HUES48 (cell line): ENCODE data around the gene EML1.

Source experiments
- H3K27ac ChIP-seq: one replicate; pipeline ENCODE4 v1.7.0; 2013; ENCODE audit warnings: low read depth, low read length, inconsistent platforms
- H3K27me3 ChIP-seq: 2 replicates; pipeline ENCODE4 v1.6.1; 2013; ENCODE audit warnings: mild to moderate bottlenecking, low read length; ENCODE audit not compliant: control insufficient read depth, insufficient read depth
- H3K36me3 ChIP-seq: 2 replicates; pipeline ENCODE4 v1.6.1; 2013; ENCODE audit warnings: low read length; ENCODE audit not compliant: control insufficient read depth, insufficient read depth
- H3K4me1 ChIP-seq: 2 replicates; pipeline ENCODE4 v1.6.1; 2013; ENCODE audit warnings: mild to moderate bottlenecking, low read length; ENCODE audit not compliant: control insufficient read depth, insufficient read depth
- H3K4me3 ChIP-seq: 2 replicates; pipeline ENCODE4 v1.5.1; 2013; ENCODE audit warnings: mild to moderate bottlenecking, low read depth, low read length
- H3K9ac ChIP-seq: 2 replicates; pipeline ENCODE4 v1.6.1; 2013; ENCODE audit warnings: mild to moderate bottlenecking, low read depth, low read length, moderate library complexity
- H3K9me3 ChIP-seq: 2 replicates; pipeline ENCODE4 v1.6.1; 2013; ENCODE audit warnings: low read length; ENCODE audit not compliant: control insufficient read depth, insufficient read depth

The EML1 gene

GRCh38 chr14:99819514-99819913 lies 26.3 kb downstream of the EML1 start:
- H3K27me3 ChIP-seq = no peaks in the 10 kb centered on the region
- no peak overlapping the region for H3K27ac ChIP-seq
- H3K4me3 ChIP-seq = no peak overlapping the region
- H3K9me3 ChIP-seq = no peaks in the 10 kb centered on the region
- no peak overlapping the region for H3K9ac ChIP-seq
- no peaks in the 10 kb centered on the region for H3K36me3 ChIP-seq
- peaks cover 22% of the 10 kb centered on the region for H3K4me1 ChIP-seq

- no peak overlapping the region for H3K27ac ChIP-seq
- no peaks in the 10 kb centered on the region for H3K36me3 ChIP-seq
- no peaks in the 10 kb centered on the region for H3K9me3 ChIP-seq
- no peak overlapping the region for H3K9ac ChIP-seq
- H3K27me3 ChIP-seq = no peaks in the 10 kb centered on the region
- H3K4me1 ChIP-seq = peaks cover 27% of the 10 kb centered on the region
- no peak overlapping the region for H3K4me3 ChIP-seq
Measured at GRCh38 chr14:99820702-99821331, 27.6 kb downstream of the EML1 start.

DNA sequence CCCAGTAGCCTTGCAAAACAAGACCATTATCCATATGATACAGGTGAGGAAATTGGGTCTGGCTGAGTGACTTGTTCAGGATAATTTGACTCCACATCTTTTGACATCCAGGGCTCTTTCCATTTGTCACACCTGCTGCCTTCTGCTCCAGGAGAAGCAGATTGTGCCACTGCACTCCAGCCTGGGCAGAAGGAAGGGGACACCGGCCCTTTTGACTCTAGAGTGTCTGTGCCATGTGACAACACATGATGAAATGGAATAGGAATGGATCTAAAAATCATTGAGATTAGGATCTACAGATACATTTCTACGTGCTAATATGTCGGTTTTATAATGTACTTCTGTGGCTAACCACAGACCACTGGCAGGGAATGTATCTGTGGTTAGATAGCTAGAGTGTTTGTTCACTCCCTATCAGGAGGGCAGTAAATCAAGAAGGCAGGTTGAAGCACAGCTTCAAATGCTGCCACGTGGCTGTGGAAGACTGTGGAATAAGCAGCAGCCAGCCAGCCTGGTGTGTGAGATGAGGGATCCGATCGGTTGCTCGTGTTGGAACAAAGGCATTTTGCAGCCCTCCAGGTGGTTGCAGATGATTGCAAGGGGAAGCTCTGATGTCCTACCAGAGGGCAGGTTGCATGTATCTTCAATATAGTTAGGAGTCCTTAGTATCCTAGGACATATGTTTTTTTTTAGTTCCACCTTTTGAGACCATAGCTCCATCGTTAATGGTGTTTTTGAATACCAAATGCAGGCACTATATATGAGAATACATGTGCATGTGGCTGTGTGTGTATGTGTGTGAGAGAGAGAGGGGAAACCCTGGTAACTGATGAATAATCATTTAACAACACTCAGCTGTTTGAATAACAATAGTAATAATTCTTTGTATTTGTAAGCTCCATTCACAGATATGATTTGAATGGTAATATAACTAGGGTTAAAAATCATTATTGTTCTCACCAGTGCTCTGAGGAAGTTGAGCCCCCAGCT lies 28.6 kb downstream of the EML1 start:
- peaks cover 28% of the 10 kb centered on the region for H3K4me1 ChIP-seq
- H3K9ac ChIP-seq = no peak overlapping the region
- H3K27me3 ChIP-seq = no peaks in the 10 kb centered on the region
- no peak overlapping the region for H3K27ac ChIP-seq
- H3K9me3 ChIP-seq = no peaks in the 10 kb centered on the region
- no peaks in the 10 kb centered on the region for H3K36me3 ChIP-seq
- H3K4me3 ChIP-seq = no peak overlapping the region

DNA sequence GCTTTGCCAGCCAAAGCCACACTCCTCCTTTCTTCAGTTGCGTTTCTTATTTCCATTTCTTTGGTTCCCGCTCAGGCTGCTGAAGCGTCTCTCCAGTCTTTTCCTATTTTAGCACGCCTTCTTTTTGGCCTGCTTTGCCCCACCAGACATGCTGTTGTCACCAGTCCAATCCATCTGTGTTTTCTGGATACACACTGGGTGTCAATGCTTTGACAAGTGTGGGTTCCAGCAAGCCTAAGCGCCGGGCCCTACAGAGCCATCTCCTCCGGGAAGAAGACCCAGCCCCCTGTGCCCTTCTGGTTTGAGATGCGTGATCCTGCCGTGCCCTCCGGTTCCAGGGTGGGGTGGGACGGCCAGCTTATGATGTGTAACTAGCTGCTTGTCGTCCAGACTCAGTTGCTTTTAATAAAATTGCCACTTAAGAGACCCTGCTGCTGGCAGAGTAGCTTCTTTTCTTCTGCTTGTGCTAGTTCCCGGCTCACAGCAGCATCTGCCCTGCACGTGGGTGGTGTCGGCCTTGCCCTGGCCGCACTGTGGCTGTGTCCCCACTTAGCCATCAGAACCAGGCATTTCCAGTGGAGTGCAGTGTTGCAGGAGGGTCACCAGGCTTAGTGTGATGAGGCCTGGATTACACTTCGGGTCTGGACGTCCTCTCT lies 29.7 kb downstream of the EML1 start:
- no peak overlapping the region for H3K9ac ChIP-seq

GRCh38 chr14:99824776-99825175 lies 31.6 kb downstream of the EML1 start:
- Histone ChIP-seq H3K36me3 (no peaks in the 10 kb centered on the region), H3K27ac (no peak overlapping the region), H3K4me3 (no peak overlapping the region), H3K9ac (no peak overlapping the region), H3K4me1 (peaks cover 26% of the 10 kb centered on the region), H3K9me3 (no peaks in the 10 kb centered on the region), H3K27me3 (no peaks in the 10 kb centered on the region)

More for the DNA sequence above, 29.7 kb downstream of the EML1 start:
- peaks cover 28% of the 10 kb centered on the region for H3K4me1 ChIP-seq
- no peaks in the 10 kb centered on the region for H3K27me3 ChIP-seq
- H3K27ac ChIP-seq = no peak overlapping the region
- no peaks in the 10 kb centered on the region for H3K9me3 ChIP-seq
- no peaks in the 10 kb centered on the region for H3K36me3 ChIP-seq
- no peak overlapping the region for H3K4me3 ChIP-seq

- no peaks in the 10 kb centered on the region for H3K9me3 ChIP-seq
- H3K27me3 ChIP-seq = no peaks in the 10 kb centered on the region
- no peak overlapping the region for H3K4me3 ChIP-seq
- no peak overlapping the region for H3K27ac ChIP-seq
- H3K4me1 ChIP-seq = peaks cover 21% of the 10 kb centered on the region
- no peaks in the 10 kb centered on the region for H3K36me3 ChIP-seq
- H3K9ac ChIP-seq = no peak overlapping the region
Measured at GRCh38 chr14:99829450-99829849, 36.2 kb downstream of the EML1 start.

DNA sequence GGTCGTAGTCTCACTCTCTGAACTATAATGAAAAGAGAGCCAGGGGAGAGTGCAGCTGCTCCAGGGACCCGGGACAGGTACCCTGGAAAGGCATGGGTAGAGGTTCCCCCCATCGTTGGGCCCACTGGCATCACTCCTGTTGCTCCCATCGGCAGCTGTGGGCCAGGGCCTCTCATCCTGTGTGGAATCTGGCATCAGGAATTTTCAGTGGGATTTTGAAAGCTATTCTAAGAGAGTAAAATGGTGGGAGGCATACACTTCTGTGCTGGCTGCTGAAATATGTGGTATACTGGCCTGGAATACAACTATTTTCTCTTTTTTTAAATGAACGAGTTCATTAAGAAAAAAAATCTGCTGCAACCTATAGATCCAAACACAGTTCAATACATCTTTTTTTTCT lies 38.1 kb downstream of the EML1 start:
- Histone ChIP-seq H3K9ac (no peak overlapping the region), H3K4me1 (peaks cover 15% of the 10 kb centered on the region), H3K36me3 (no peaks in the 10 kb centered on the region), H3K27ac (no peak overlapping the region), H3K9me3 (no peaks in the 10 kb centered on the region), H3K27me3 (no peaks in the 10 kb centered on the region), H3K4me3 (no peak overlapping the region)

GRCh38 chr14:99831903-99832685 lies 38.9 kb downstream of the EML1 start:
- no peak overlapping the region for H3K27ac ChIP-seq
- no peak overlapping the region for H3K4me3 ChIP-seq
- no peaks in the 10 kb centered on the region for H3K9me3 ChIP-seq
- H3K9ac ChIP-seq = no peak overlapping the region
- no peaks in the 10 kb centered on the region for H3K27me3 ChIP-seq
- no peaks in the 10 kb centered on the region for H3K36me3 ChIP-seq
- peaks cover 20% of the 10 kb centered on the region for H3K4me1 ChIP-seq

GRCh38 chr14:99837822-99838221 lies 44.6 kb downstream of the EML1 start:
- no peak overlapping the region for H3K9ac ChIP-seq
- no peak overlapping the region for H3K4me3 ChIP-seq
- H3K27ac ChIP-seq = no peak overlapping the region
- H3K9me3 ChIP-seq = no peaks in the 10 kb centered on the region
- no peaks in the 10 kb centered on the region; the same call in 1 of the 2 replicates for H3K27me3 ChIP-seq
- peaks cover 66% of the 10 kb centered on the region for H3K4me1 ChIP-seq
- H3K36me3 ChIP-seq = no peaks in the 10 kb centered on the region

DNA sequence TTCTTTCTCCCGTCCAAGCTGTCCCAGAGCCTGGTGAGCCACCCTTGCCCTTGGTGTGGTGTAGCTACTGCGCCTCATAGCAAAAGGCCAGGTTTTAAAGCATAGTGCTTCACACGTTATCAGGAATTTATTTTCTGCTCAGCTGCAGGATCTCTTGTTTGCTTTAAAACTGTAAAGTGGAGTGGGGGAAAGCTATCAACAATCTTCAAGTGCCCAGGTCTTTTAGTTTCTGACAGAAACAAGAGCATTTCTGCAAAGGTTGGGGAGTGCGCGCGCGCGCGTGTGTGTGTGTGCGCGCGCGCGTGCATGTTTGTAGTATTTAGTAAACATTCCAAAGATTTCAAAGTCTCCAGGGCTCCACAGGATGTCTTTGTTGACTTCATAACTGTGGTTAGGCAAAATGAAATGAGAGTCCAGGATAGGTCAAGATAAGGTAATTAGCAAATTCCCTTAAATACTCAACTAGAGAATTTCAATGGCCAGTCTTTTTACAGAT lies 45.5 kb downstream of the EML1 start:
- H3K9ac ChIP-seq = peak overlapping the region; percentile 37; the same call in 1 of the 2 replicates
- peak overlapping the region; percentile 48 for H3K4me3 ChIP-seq
- no peaks in the 10 kb centered on the region for H3K36me3 ChIP-seq
- peaks cover 60% of the 10 kb centered on the region for H3K4me1 ChIP-seq
- H3K27me3 ChIP-seq = no peaks in the 10 kb centered on the region; the same call in 1 of the 2 replicates
- H3K9me3 ChIP-seq = no peaks in the 10 kb centered on the region
- peak overlapping the region; percentile 67 for H3K27ac ChIP-seq
